Measurements from ENCODE around the gene MYRF. TPM values are rescaled to one million over a fixed set of nuclear protein-coding genes. Genes with fewer than 3 reads are reported as not detected.

MYRF gene
- total and polyA plus RNA-seq, 2 of the 13 experiments (the other 11 are each of a cell fraction or from before 2014, with no cell fraction given), result 10.2 to 25.9 TPM

GRCh38 chr11:61815790-61816735 lies 63.6 kb downstream of the MYRF start (continued):
- TF ChIP-seq, protein P1, sequence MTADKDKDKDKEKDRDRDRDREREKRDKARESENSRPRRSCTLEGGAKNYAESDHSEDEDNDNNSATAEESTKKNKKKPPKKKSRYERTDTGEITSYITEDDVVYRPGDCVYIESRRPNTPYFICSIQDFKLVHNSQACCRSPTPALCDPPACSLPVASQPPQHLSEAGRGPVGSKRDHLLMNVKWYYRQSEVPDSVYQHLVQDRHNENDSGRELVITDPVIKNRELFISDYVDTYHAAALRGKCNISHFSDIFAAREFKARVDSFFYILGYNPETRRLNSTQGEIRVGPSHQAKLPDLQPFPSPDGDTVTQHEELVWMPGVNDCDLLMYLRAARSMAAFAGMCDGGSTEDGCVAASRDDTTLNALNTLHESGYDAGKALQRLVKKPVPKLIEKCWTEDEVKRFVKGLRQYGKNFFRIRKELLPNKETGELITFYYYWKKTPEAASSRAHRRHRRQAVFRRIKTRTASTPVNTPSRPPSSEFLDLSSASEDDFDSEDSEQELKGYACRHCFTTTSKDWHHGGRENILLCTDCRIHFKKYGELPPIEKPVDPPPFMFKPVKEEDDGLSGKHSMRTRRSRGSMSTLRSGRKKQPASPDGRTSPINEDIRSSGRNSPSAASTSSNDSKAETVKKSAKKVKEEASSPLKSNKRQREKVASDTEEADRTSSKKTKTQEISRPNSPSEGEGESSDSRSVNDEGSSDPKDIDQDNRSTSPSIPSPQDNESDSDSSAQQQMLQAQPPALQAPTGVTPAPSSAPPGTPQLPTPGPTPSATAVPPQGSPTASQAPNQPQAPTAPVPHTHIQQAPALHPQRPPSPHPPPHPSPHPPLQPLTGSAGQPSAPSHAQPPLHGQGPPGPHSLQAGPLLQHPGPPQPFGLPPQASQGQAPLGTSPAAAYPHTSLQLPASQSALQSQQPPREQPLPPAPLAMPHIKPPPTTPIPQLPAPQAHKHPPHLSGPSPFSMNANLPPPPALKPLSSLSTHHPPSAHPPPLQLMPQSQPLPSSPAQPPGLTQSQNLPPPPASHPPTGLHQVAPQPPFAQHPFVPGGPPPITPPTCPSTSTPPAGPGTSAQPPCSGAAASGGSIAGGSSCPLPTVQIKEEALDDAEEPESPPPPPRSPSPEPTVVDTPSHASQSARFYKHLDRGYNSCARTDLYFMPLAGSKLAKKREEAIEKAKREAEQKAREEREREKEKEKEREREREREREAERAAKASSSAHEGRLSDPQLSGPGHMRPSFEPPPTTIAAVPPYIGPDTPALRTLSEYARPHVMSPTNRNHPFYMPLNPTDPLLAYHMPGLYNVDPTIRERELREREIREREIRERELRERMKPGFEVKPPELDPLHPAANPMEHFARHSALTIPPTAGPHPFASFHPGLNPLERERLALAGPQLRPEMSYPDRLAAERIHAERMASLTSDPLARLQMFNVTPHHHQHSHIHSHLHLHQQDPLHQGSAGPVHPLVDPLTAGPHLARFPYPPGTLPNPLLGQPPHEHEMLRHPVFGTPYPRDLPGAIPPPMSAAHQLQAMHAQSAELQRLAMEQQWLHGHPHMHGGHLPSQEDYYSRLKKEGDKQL (CRISPR knock-in tag; IDR thresholded peaks at IDR 0.05; ENCODE audit: low read depth), result no peak
- TF ChIP-seq ZNF501 (CRISPR knock-in tag; IDR thresholded peaks at IDR 0.05), result no peak
- TF ChIP-seq ZNF251 (CRISPR knock-in tag; IDR thresholded peaks at IDR 0.05), result no peak
- no peak for TF ChIP-seq KAT8 (CRISPR knock-in tag; IDR thresholded peaks at IDR 0.05)
- peak; percentile 72 for TF ChIP-seq TAF1 (CRISPR knock-in tag; IDR thresholded peaks at IDR 0.05)
- no peak for TF ChIP-seq FUBP1 (CRISPR knock-in tag; IDR thresholded peaks at IDR 0.05; ENCODE audit: borderline replicate concordance)
- TF ChIP-seq TAF15 (IDR thresholded peaks at IDR 0.05; ENCODE audit: low read depth, low read length, poor library complexity, severe bottlenecking), result no peak
- no peak for TF ChIP-seq MIER2 (CRISPR knock-in tag; IDR thresholded peaks at IDR 0.05)
- no peak for TF ChIP-seq ZBTB42 (CRISPR knock-in tag; IDR thresholded peaks at IDR 0.05)
- peak; percentile 9; the same call in 1 of the 2 replicates for TF ChIP-seq NFAT5 (CRISPR knock-in tag; IDR thresholded peaks at IDR 0.05)

All from HepG2 (cell line).